T-helper 1 cell treated with Interleukin-12 subunit alpha and Interleukin-12 subunit beta and Interleukin-4 antibody, amounts not matched to agents 30 μg/mL and 1 μg/mL, for 36 hours (primary cell): Measurements from ENCODE around the gene IZUMO1R.

Source experiments
- H3K27ac Mint-ChIP-seq: one replicate; pipeline ENCODE4 v1.8.0; 2021; ENCODE audit warnings: mild to moderate bottlenecking, mixed read lengths
- H3K27me3 Mint-ChIP-seq: one replicate; pipeline ENCODE4 v1.8.0; 2021; ENCODE audit warnings: low read depth, mixed read lengths
- H3K36me3 Mint-ChIP-seq: one replicate; pipeline ENCODE4 v1.8.0; 2021; ENCODE audit warnings: low read depth, mixed read lengths
- H3K4me1 Mint-ChIP-seq: one replicate; pipeline ENCODE4 v1.8.0; 2021; ENCODE audit warnings: low read depth, mixed read lengths
- H3K4me3 Mint-ChIP-seq: one replicate; pipeline ENCODE4 v1.8.0; 2021; ENCODE audit warnings: mild to moderate bottlenecking, moderate library complexity, mixed read lengths
- H3K9me3 Mint-ChIP-seq: one replicate; pipeline ENCODE4 v1.8.0; 2021; ENCODE audit warnings: mixed read lengths

Gene IZUMO1R

DNA sequence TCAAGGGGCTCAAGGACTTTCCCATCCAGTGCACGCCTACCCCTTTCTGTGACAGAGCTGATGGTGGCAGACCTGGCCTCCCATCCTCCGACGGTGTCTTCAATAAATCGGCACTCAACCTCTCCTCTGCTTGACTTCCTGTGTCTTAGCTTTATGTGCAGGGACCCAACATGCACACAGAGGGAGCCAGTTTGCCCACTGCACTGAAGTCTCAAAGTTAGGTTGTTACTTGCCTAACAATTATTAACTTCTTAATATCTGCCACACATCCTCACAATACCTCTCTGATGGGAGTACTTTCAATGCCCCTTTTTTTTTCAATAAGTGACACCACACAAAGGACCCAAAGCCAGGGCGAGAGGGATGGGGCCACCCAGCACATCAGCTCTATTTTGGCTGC lies 3.6 kb downstream of the IZUMO1R start:
- Mint-ChIP-seq H3K27ac (no peak overlapping the region), H3K36me3 (no peaks in the 10 kb centered on the region), H3K27me3 (peaks cover 4% of the 10 kb centered on the region), H3K4me3 (no peak overlapping the region), H3K4me1 (no peaks in the 10 kb centered on the region), H3K9me3 (no peaks in the 10 kb centered on the region)

DNA sequence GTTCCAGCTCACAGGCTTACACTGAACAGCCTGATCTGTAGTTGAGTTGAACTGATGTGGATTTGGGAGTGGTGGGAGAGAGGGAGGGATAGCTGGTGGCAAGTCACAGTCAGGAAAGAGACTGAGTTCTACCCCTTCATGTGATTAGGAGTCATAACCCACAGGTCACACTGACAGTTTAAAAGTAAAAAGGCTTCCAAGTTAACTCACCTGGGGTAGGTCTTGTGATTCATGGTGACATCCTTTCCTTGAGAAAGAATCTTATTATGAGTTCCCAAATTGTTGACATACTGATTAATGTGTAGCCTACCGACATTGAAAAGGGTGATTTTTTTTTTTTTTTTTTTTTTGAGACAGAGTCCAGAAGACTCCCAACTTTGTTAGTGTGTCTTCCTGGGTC lies 5.4 kb downstream of the IZUMO1R start:
- Mint-ChIP-seq H3K36me3 (no peaks in the 10 kb centered on the region), H3K4me1 (no peaks in the 10 kb centered on the region), H3K27ac (no peak overlapping the region), H3K4me3 (no peak overlapping the region), H3K9me3 (no peaks in the 10 kb centered on the region), H3K27me3 (peaks cover 4% of the 10 kb centered on the region)

DNA sequence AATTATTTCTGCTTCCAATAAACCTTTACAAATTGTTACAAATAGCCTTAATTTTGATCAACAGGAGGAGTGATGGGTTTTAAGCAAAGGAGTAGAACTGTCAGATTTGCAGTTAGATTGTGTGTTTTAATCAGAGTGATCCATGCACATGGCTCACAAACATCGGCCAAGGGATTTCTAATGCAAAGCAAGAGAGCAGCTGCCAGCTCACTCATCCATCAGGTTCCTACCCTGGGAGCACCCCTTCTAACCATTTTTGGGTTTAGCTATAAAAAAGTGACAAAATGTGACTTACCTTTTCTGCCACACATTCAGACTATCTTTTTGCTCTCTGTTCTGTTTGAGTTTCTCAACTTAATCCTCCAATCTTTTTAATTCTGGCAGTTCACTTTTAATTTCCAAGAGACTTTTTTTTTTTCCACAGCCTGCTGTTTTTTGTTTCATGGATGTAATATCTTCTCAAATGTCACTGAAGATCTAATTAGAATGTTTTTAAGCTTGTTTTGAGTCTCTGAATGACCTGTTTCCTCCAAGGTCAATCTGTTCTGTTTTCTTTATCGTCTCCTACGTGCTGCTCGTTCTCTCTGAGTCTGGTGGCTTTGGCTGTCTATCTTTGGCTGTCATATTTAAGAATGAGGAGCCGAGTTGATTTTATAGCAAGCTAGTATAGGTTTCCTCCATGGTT lies 6.0 kb downstream of the IZUMO1R start:
- peaks cover 4% of the 10 kb centered on the region for H3K27me3 Mint-ChIP-seq
- H3K9me3 Mint-ChIP-seq: no peaks in the 10 kb centered on the region
- H3K36me3 Mint-ChIP-seq: no peaks in the 10 kb centered on the region
- no peak overlapping the region for H3K4me3 Mint-ChIP-seq
- H3K4me1 Mint-ChIP-seq: no peaks in the 10 kb centered on the region
- no peak overlapping the region for H3K27ac Mint-ChIP-seq

GRCh38 chr11:94312339-94312738 lies 8.0 kb downstream of the IZUMO1R start:
- Mint-ChIP-seq H3K4me1 (no peaks in the 10 kb centered on the region), H3K36me3 (no peaks in the 10 kb centered on the region), H3K9me3 (no peaks in the 10 kb centered on the region), H3K27me3 (peaks cover 8% of the 10 kb centered on the region), H3K27ac (no peak overlapping the region), H3K4me3 (no peak overlapping the region)

DNA sequence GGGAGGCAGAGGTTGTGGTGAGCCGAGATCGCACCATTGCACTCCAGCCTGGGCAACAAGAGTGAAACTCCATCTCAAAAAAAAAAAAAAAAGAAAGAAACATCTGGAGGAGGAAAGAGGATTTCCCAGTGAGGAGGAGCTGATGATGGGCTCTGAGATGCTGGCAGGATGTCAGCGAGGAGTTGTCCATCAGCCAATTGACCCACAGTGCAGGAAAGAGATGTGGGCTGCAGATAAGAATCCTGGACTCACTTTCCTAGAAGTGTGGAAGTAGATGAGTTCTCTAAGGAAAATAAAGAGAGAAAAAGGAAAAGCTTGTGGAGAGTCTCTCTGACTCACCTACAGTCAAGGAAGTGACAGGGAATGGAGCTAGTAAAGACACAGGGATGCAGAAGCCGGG lies 9.7 kb downstream of the IZUMO1R start:
- no peaks in the 10 kb centered on the region for H3K9me3 Mint-ChIP-seq
- no peak overlapping the region for H3K27ac Mint-ChIP-seq
- no peak overlapping the region for H3K4me3 Mint-ChIP-seq
- H3K4me1 Mint-ChIP-seq: no peaks in the 10 kb centered on the region
- peaks cover 8% of the 10 kb centered on the region for H3K27me3 Mint-ChIP-seq
- no peaks in the 10 kb centered on the region for H3K36me3 Mint-ChIP-seq

DNA sequence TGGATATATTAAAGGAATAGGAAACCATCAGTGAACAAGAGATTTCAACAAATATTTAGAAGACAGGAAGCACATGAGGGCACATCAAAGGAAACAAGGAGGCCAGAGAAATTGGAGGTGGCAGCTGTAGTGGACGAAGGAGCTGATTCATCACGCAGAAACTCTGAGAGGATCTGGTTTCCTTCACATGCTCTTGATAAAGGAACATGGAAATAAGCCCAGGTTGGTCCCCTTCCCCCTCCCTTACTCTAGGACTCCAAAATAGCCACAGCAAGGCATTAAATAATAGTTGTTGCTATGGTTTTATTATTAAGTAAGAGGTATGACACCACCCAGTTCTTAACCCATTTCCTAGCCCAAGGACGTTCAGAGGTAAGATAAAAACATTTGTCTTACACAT lies 11.3 kb downstream of the IZUMO1R start:
- no peak overlapping the region for H3K4me3 Mint-ChIP-seq
- H3K27me3 Mint-ChIP-seq: peaks cover 6% of the 10 kb centered on the region
- no peaks in the 10 kb centered on the region for H3K4me1 Mint-ChIP-seq
- no peak overlapping the region for H3K27ac Mint-ChIP-seq
- H3K36me3 Mint-ChIP-seq: no peaks in the 10 kb centered on the region
- no peaks in the 10 kb centered on the region for H3K9me3 Mint-ChIP-seq

DNA sequence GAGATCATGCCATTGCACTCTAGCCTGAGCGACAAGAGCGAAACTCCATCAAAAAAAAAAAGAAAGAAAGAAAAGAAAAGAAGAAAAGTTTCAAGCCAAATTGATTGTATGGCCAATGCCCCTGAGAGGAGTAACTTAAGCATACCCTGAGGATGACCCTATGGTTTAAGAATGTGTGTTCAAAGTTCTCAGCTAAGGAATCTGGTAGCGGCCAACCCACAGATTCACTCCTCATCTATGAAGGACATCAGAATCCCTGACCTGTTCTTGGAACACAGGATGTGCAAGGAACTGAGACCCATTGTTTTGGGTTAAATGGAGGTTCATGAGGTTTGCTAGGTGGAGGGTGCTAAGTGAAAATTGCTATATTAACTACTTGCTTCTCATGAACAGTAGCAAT lies 18.1 kb downstream of the IZUMO1R start:
- H3K27me3 Mint-ChIP-seq: no peaks in the 10 kb centered on the region
- no peak overlapping the region for H3K27ac Mint-ChIP-seq
- H3K4me3 Mint-ChIP-seq: no peak overlapping the region
- H3K36me3 Mint-ChIP-seq: no peaks in the 10 kb centered on the region
- H3K4me1 Mint-ChIP-seq: no peaks in the 10 kb centered on the region
- H3K9me3 Mint-ChIP-seq: no peaks in the 10 kb centered on the region

DNA sequence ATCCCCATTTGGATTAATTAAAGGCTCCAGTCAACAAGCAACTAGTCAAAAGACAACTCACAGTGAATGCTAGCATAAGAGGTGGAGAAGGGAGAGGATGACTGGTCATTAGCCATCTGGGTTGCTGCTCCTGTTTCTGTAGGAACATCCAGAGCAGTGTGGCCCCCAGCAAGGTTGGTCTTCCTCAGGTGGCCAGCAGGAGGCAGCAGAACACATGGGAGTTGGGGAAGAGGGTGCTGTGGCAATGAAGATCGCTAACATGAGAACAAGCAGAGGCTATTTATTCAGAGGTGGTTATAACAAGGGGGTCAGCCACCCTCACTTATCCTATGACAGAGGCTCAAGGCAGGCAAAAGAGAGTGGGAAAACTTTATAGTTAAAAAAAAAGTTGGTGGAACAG lies 21.3 kb downstream of the IZUMO1R start:
- H3K27me3 Mint-ChIP-seq: no peaks in the 10 kb centered on the region
- no peaks in the 10 kb centered on the region for H3K4me1 Mint-ChIP-seq
- no peaks in the 10 kb centered on the region for H3K9me3 Mint-ChIP-seq
- no peak overlapping the region for H3K4me3 Mint-ChIP-seq
- no peaks in the 10 kb centered on the region for H3K36me3 Mint-ChIP-seq
- no peak overlapping the region for H3K27ac Mint-ChIP-seq

GRCh38 chr11:94326947-94327346 lies 22.6 kb downstream of the IZUMO1R start:
- Mint-ChIP-seq H3K36me3 (no peaks in the 10 kb centered on the region), H3K4me3 (no peak overlapping the region), H3K27me3 (no peaks in the 10 kb centered on the region), H3K27ac (no peak overlapping the region), H3K4me1 (no peaks in the 10 kb centered on the region), H3K9me3 (no peaks in the 10 kb centered on the region)

- no peak overlapping the region for H3K4me3 Mint-ChIP-seq
- no peak overlapping the region for H3K27ac Mint-ChIP-seq
- no peaks in the 10 kb centered on the region for H3K36me3 Mint-ChIP-seq
- no peaks in the 10 kb centered on the region for H3K4me1 Mint-ChIP-seq
- no peaks in the 10 kb centered on the region for H3K27me3 Mint-ChIP-seq
- H3K9me3 Mint-ChIP-seq: no peaks in the 10 kb centered on the region
These were observed 24.3 kb downstream of the IZUMO1R start for GRCh38 chr11:94328587-94329080.

DNA sequence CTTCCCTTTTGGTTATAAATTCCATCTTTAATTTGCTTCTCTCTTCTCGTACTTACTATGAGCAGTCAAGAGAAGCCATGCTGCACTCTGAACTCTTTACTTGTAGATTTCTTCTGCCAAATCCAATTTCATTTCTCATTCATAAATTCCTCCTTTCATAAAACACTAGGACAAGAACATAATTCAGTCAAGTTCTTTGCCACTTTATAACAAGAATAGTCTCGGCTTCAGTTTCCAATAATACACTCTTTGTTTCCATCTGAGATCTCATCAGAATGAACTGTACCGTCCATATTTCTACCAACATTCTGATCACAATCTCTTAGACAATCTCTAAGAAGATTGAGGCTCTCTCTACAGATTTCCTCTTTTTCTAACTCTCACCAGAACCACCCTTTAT lies 25.1 kb downstream of the IZUMO1R start:
- Mint-ChIP-seq H3K27ac (no peak overlapping the region), H3K4me1 (no peaks in the 10 kb centered on the region), H3K36me3 (no peaks in the 10 kb centered on the region), H3K9me3 (no peaks in the 10 kb centered on the region), H3K4me3 (no peak overlapping the region), H3K27me3 (no peaks in the 10 kb centered on the region)

DNA sequence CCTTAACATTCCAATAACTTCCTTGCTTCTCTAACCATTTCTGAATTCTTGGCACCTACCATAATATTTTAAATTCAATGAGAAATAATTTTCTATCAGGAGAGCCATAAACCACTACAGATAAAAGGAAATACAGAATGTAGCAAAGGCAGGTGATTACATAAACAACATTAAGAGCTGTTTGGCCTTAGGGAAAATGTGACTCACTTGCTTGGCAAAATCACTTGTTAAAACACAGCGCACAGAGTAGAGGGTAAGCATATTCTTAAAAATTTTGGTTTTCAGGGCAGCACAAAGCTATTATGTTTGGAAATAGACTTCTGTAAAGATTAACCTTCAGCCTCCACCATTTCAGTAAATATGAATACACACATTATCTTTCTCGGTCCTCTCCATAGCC lies 26.4 kb downstream of the IZUMO1R start:
- H3K36me3 Mint-ChIP-seq: no peaks in the 10 kb centered on the region
- no peak overlapping the region for H3K27ac Mint-ChIP-seq
- no peaks in the 10 kb centered on the region for H3K27me3 Mint-ChIP-seq
- no peak overlapping the region for H3K4me3 Mint-ChIP-seq
- H3K9me3 Mint-ChIP-seq: no peaks in the 10 kb centered on the region
- H3K4me1 Mint-ChIP-seq: no peaks in the 10 kb centered on the region

- H3K9me3 Mint-ChIP-seq: no peaks in the 10 kb centered on the region
- no peaks in the 10 kb centered on the region for H3K4me1 Mint-ChIP-seq
- no peaks in the 10 kb centered on the region for H3K27me3 Mint-ChIP-seq
- H3K4me3 Mint-ChIP-seq: no peak overlapping the region
- H3K36me3 Mint-ChIP-seq: no peaks in the 10 kb centered on the region
- no peak overlapping the region for H3K27ac Mint-ChIP-seq
These were observed 28.4 kb downstream of the IZUMO1R start for GRCh38 chr11:94332814-94333213.

GRCh38 chr11:94336033-94336432 lies 31.7 kb downstream of the IZUMO1R start:
- H3K4me1 Mint-ChIP-seq: no peaks in the 10 kb centered on the region

GRCh38 chr11:94338651-94339050 lies 34.3 kb downstream of the IZUMO1R start:
- Mint-ChIP-seq H3K36me3 (no peaks in the 10 kb centered on the region), H3K9me3 (no peaks in the 10 kb centered on the region), H3K27ac (no peak overlapping the region), H3K4me1 (no peaks in the 10 kb centered on the region), H3K4me3 (no peak overlapping the region), H3K27me3 (no peaks in the 10 kb centered on the region)

More at GRCh38 chr11:94336033-94336432, 31.7 kb downstream of the IZUMO1R start:
- H3K4me3 Mint-ChIP-seq: no peak overlapping the region
- H3K27ac Mint-ChIP-seq: no peak overlapping the region
- H3K9me3 Mint-ChIP-seq: no peaks in the 10 kb centered on the region
- H3K27me3 Mint-ChIP-seq: no peaks in the 10 kb centered on the region
- H3K36me3 Mint-ChIP-seq: no peaks in the 10 kb centered on the region

- Mint-ChIP-seq H3K4me3 (no peak overlapping the region), H3K4me1 (no peaks in the 10 kb centered on the region), H3K27me3 (peaks cover 5% of the 10 kb centered on the region), H3K36me3 (no peaks in the 10 kb centered on the region), H3K27ac (no peak overlapping the region), H3K9me3 (no peaks in the 10 kb centered on the region)
These were observed 37.9 kb downstream of the IZUMO1R start for GRCh38 chr11:94342250-94342649.
